Measurements from ENCODE around the gene AGAP2. TPM values are rescaled to one million over a fixed set of nuclear protein-coding genes. Genes with fewer than 3 reads are reported as not detected.

AGAP2 gene
- total RNA-seq, 1 donor from 2014 or later: 28.2 TPM

GRCh38 chr12:57764662-57765002, 26.1 kb upstream of the AGAP2 start:
- DNase-seq: no peak
- peaks cover 34% of the 10 kb centered on the region for H3K4me1 Mint-ChIP-seq
- peaks cover 8% of the 10 kb centered on the region for H3K27me3 Mint-ChIP-seq
- peak overlapping the region; percentile 85 for H3K27ac Mint-ChIP-seq
- intact Hi-C loops (cut with micrococcal nuclease): loop anchor here (1.0 kb wide), 1 partner anchor 8 kb away; no protein-coding TSS in a partner anchor
- peaks cover 38% of the 10 kb centered on the region for H3K36me3 Mint-ChIP-seq (ENCODE audit: low read depth)
- peak overlapping the region; percentile 93 for H3K4me3 Mint-ChIP-seq
- no peaks in the 10 kb centered on the region for H3K9me3 Mint-ChIP-seq

GRCh38 chr12:57763881-57764661, 25.5 kb upstream of the AGAP2 start:
- peaks cover 39% of the 10 kb centered on the region for H3K4me1 Mint-ChIP-seq
- peak overlapping the region; percentile 53 for H3K27ac Mint-ChIP-seq
- H3K9me3 Mint-ChIP-seq: no peaks in the 10 kb centered on the region

DNA sequence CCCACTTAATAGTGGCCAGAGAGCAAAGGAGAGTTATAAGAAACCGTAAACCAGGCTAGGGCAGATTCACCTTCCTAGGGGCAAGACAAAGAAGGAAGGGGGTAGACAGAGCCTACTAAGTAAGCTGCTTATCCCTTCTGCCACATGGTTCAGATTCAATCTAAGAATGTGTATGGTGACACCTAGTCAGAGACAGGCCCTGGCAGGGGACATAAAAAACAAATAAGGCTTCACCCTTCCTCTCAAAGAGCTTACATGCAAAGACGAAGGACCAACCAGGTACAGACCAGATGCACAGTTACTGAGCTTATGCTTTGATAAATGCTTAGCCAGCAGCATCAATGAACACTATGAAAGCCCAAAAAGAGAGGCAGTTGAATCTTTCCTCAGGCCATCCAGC, 23.9 kb upstream of the AGAP2 start:
- Mint-ChIP-seq H3K36me3 (ENCODE audit: low read depth) (peaks cover 34% of the 10 kb centered on the region), H3K4me3 (no peak overlapping the region), H3K9me3 (no peaks in the 10 kb centered on the region), H3K27me3 (peaks cover 8% of the 10 kb centered on the region), H3K4me1 (peaks cover 39% of the 10 kb centered on the region), H3K27ac (no peak overlapping the region)
- intact Hi-C loops (cut with micrococcal nuclease): no loop called here
- DNase-seq: no peak

More at GRCh38 chr12:57763881-57764661, 25.5 kb upstream of the AGAP2 start:
- no peak for DNase-seq
- peaks cover 8% of the 10 kb centered on the region for H3K27me3 Mint-ChIP-seq
- H3K4me3 Mint-ChIP-seq: peak overlapping the region; percentile 93
- intact Hi-C loops (cut with micrococcal nuclease): no loop called here
- H3K36me3 Mint-ChIP-seq (ENCODE audit: low read depth): peaks cover 38% of the 10 kb centered on the region

- no peak for DNase-seq
- peaks cover 39% of the 10 kb centered on the region for H3K4me1 Mint-ChIP-seq
- no peaks in the 10 kb centered on the region for H3K9me3 Mint-ChIP-seq
- no peak overlapping the region for H3K27ac Mint-ChIP-seq
- intact Hi-C loops (cut with micrococcal nuclease): no loop called here
- H3K4me3 Mint-ChIP-seq: no peak overlapping the region
- peaks cover 6% of the 10 kb centered on the region for H3K27me3 Mint-ChIP-seq
- H3K36me3 Mint-ChIP-seq (ENCODE audit: low read depth): peaks cover 40% of the 10 kb centered on the region
These were observed 23.0 kb upstream of the AGAP2 start for GRCh38 chr12:57761391-57761998.

DNA sequence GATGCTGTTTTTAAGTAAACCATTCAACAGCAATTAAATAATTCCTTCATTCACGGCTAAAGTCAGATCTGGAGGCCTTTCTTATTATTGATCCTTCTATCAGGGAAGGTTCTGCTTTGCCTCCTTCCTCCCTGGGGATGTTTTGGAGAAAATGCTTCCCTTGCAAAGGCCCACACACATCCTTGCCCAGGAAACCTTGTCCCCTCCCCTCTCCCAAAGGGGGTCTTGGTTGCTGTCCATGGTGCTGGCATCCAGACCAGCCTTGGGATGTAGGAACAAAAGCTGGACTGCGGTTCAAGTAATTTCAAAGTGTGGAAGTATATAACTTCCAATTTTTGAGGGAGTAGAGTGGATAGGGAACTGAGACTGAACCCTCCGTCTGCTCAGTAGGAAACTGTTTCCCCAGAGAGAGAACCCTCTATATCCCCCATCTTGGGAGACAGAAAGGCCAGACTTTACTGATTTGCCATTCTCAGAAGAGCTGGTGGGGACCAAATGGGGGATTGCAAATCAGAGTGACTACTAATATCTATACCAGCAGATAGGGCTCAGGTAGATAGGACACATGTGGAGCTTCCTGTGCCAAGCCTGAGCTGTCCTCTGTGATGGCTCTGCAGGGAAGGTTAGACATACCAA, 21.9 kb upstream of the AGAP2 start:
- no peaks in the 10 kb centered on the region for H3K9me3 Mint-ChIP-seq
- DNase-seq: no peak
- peaks cover 39% of the 10 kb centered on the region for H3K4me1 Mint-ChIP-seq
- no peak overlapping the region for H3K4me3 Mint-ChIP-seq
- H3K27me3 Mint-ChIP-seq: peaks cover 2% of the 10 kb centered on the region
- intact Hi-C loops (cut with micrococcal nuclease): no loop called here
- H3K36me3 Mint-ChIP-seq (ENCODE audit: low read depth): peaks cover 40% of the 10 kb centered on the region
- no peak overlapping the region for H3K27ac Mint-ChIP-seq

DNA sequence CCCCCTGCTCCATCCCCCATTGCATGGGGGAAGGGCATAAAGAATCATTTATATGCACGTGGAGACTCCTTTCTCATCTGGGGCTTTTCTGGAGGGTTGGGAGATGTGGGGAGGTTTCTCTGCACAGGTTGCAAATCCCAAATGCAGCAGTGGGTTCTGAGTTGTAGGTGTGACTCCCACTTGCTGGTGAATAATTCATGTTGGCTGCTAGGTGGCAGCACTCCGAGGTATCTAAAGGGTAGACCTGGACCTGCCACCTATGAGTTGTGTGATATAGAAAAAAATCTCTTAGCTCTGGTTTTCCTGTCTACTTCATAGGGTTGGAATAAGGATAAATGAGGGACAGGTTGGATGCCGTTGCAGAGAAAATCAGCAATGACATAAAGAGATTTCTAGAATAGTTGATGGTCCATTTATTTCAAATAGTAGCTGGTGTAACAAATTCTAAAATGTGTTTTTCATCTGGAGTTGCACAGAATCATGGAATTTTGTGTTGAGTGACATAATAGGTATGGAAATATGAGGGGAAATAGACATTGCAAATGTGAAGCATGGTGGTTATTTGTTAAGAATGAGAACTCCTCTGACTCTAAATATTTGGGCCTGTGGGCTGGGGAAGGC, 20.9 kb upstream of the AGAP2 start:
- peak; percentile 80 for DNase-seq
- no peaks in the 10 kb centered on the region for H3K9me3 Mint-ChIP-seq
- H3K36me3 Mint-ChIP-seq (ENCODE audit: low read depth): peaks cover 40% of the 10 kb centered on the region
- H3K27me3 Mint-ChIP-seq: no peaks in the 10 kb centered on the region
- no peak overlapping the region for H3K27ac Mint-ChIP-seq
- intact Hi-C loops (cut with micrococcal nuclease): loop anchor here (5.0 to 10.0 kb wide), 4 partner anchors 83 to 1935 kb away; partner anchors contain the start of genes DNAJC14 and ESYT1
- H3K4me1 Mint-ChIP-seq: peaks cover 34% of the 10 kb centered on the region
- no peak overlapping the region for H3K4me3 Mint-ChIP-seq

- no peak for DNase-seq
- Mint-ChIP-seq H3K9me3 (no peaks in the 10 kb centered on the region), H3K36me3 (ENCODE audit: low read depth) (peaks cover 39% of the 10 kb centered on the region), H3K4me1 (peaks cover 36% of the 10 kb centered on the region), H3K4me3 (no peak overlapping the region), H3K27me3 (no peaks in the 10 kb centered on the region), H3K27ac (no peak overlapping the region)
- intact Hi-C loops (cut with micrococcal nuclease): loop anchor here (5.0 to 10.0 kb wide), 4 partner anchors 84 to 1934 kb away; partner anchors contain the start of genes DNAJC14 and ESYT1
These were observed 20.2 kb upstream of the AGAP2 start for GRCh38 chr12:57758552-57759359.

DNA sequence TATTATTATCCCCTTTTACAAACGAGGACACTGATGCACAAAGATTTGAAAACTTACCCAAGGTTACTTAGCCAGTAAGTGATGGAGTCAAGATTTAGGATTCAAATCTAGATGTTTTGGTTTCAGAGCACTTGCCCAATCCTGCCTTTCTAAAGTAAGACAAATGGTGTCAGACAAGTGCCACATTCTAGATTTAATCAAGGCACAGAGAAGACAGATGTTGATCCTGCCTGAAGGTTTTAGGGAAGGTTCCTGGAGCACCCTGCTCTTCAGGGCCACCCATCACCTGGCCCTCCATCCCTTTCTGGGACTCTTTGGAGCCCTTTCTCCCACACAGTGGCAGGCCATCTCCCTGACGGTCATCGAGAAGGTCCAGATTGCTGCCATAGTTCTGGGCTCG, 19.2 kb upstream of the AGAP2 start:
- Mint-ChIP-seq H3K4me1 (peaks cover 38% of the 10 kb centered on the region), H3K9me3 (no peaks in the 10 kb centered on the region), H3K27ac (no peak overlapping the region), H3K4me3 (no peak overlapping the region), H3K27me3 (no peaks in the 10 kb centered on the region), H3K36me3 (ENCODE audit: low read depth) (peaks cover 32% of the 10 kb centered on the region)
- intact Hi-C loops (cut with micrococcal nuclease): loop anchor here (5.0 to 10.0 kb wide), 4 partner anchors 85 to 1933 kb away; partner anchors contain the start of genes DNAJC14 and ESYT1
- DNase-seq: no peak

- H3K4me1 Mint-ChIP-seq: peaks cover 46% of the 10 kb centered on the region
- peak overlapping the region; percentile 89 for H3K4me3 Mint-ChIP-seq
- H3K27ac Mint-ChIP-seq: peak overlapping the region; percentile 72
- H3K27me3 Mint-ChIP-seq: no peaks in the 10 kb centered on the region
- peak; percentile 92 for DNase-seq
- intact Hi-C loops (cut with micrococcal nuclease): loop anchor here (1.0 to 10.0 kb wide), 5 partner anchors 9 to 1932 kb away; partner anchors contain the start of genes DNAJC14 and ESYT1
- H3K36me3 Mint-ChIP-seq (ENCODE audit: low read depth): peaks cover 32% of the 10 kb centered on the region
- H3K9me3 Mint-ChIP-seq: no peaks in the 10 kb centered on the region
These were observed 18.1 kb upstream of the AGAP2 start for GRCh38 chr12:57756406-57757341.

GRCh38 chr12:57755454-57756372, 17.2 kb upstream of the AGAP2 start:
- peaks cover 52% of the 10 kb centered on the region for H3K4me1 Mint-ChIP-seq
- intact Hi-C loops (cut with micrococcal nuclease): loop anchor here (1.0 to 10.0 kb wide), 5 partner anchors 10 to 1931 kb away; partner anchors contain the start of genes DNAJC14 and ESYT1
- no peaks in the 10 kb centered on the region for H3K27me3 Mint-ChIP-seq
- peak overlapping the region; percentile 72 for H3K27ac Mint-ChIP-seq
- H3K36me3 Mint-ChIP-seq (ENCODE audit: low read depth): peaks cover 36% of the 10 kb centered on the region
- peak overlapping the region; percentile 89 for H3K4me3 Mint-ChIP-seq
- peak; percentile 79 for DNase-seq
- H3K9me3 Mint-ChIP-seq: no peaks in the 10 kb centered on the region

DNA sequence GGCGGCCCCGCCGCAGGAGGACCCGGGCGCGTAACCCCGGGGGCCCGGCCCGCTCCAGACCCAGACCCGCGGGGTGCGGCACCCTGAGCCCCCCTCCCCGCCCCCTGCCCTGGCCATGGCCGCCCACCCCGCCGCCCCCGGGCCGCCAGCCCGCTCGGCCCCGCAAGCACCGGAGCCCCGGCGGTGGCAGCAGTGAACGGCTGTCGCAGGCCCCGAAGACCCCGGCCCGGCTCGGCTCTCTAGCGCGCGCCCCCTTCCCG, 16.6 kb upstream of the AGAP2 start:
- intact Hi-C loops (cut with micrococcal nuclease): loop anchor here (5.0 to 10.0 kb wide), 4 partner anchors 87 to 1930 kb away; partner anchors contain the start of genes DNAJC14 and ESYT1

More for the DNA sequence above, 16.6 kb upstream of the AGAP2 start:
- Mint-ChIP-seq H3K36me3 (ENCODE audit: low read depth) (peaks cover 41% of the 10 kb centered on the region), H3K9me3 (no peaks in the 10 kb centered on the region), H3K4me1 (peaks cover 57% of the 10 kb centered on the region), H3K4me3 (no peak overlapping the region), H3K27me3 (no peaks in the 10 kb centered on the region), H3K27ac (no peak overlapping the region)
- DNase-seq: no peak

Measured in activated CD4-positive, alpha-beta T cell treated with anti-CD3 and anti-CD28 coated beads, Interleukin-2, amount 10 ng/mL, durations not matched to agents 24 days and 14 days (primary cell).